NCI-H2196 (cell line): ENCODE data around the gene CEACAM19.
"Not testable (repeated sequence)": the region's sequence is repeated elsewhere in the genome, so short reads cannot be mapped to it uniquely, and the experiment has no call there.

Experiments
- DNase-seq: peaks from one replicate; lab custom pipeline; 2025; ENCODE audit not compliant: unreplicated experiment; lab: John Stamatoyannopoulos, UW

Gene CEACAM19

GRCh38 chr19:44645407-44646048, 25.8 kb upstream of the CEACAM19 start:
- DNase-seq: no peak

DNA sequence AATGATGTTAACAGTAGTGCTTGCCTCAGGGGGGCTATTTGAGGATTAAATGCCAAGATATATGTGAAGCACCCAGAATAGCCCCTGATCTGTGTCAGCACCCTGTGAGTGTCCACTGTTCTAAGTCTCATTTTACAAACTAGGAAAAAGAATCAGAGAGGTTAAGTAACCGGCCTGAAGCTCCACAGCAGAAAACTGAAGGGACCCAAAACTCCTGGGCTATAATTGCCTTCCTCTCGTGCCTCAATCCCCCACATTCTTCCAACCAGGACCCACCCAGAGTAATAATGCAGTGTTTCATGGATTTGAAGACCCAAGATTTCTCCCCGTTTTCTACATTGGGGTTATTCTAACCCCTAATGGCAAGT, 25.2 kb upstream of the CEACAM19 start:
- no peak for DNase-seq

DNA sequence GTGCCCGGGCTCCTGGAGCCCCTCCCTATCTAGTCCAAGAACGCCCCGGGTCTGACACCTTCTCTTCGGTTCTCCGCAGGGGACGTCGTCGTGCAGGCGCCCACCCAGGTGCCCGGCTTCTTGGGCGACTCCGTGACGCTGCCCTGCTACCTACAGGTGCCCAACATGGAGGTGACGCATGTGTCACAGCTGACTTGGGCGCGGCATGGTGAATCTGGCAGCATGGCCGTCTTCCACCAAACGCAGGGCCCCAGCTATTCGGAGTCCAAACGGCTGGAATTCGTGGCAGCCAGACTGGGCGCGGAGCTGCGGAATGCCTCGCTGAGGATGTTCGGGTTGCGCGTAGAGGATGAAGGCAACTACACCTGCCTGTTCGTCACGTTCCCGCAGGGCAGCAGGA, 24.1 kb upstream of the CEACAM19 start:
- no peak for DNase-seq

GRCh38 chr19:44648631-44649251, 22.5 kb upstream of the CEACAM19 start:
- peak; percentile 53 for DNase-seq

- peak; percentile 79 for DNase-seq
Observed at GRCh38 chr19:44649578-44650145, 21.6 kb upstream of the CEACAM19 start.

- no peak for DNase-seq
Observed at GRCh38 chr19:44653343-44653742, 17.9 kb upstream of the CEACAM19 start.

DNA sequence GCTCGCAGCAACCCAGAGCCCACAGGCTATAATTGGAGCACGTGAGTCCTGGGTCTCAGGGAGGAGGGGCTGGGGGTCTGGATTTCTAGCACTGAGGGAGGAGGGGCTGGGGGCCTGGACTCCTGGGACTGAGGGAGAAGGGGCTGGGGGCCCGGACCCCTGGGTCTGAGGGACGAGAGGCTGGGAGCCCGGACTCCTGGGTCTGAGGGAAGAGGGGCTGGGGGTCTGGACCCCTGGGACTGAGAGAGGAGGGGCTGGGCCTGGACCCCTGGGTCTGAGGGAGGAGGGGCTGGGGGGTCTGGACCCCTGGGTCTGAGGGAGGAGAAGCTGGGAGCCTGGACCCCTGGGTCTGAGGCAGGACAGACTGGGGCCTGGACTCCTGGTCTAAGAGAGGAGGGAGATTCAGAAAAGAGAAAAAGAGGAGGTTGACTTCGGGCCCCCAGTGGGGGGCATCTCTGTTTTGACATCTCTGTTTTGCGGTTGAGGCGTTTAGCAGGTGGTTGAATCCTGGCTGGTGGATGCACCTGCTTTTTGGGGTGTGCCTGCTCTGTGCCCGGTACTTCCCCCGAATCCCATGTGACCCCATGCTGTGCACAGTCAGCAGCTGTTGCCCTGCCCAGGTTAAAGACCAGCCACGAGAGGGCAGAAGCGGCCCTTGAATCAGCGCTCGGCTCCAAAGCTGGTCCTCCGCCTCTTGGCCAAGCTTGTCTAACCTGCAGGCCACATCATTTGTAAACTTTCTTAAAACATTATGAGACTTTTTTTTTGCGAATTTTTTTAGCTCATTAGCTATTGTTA, 17.1 kb upstream of the CEACAM19 start:
- peak; percentile 26 for DNase-seq

DNA sequence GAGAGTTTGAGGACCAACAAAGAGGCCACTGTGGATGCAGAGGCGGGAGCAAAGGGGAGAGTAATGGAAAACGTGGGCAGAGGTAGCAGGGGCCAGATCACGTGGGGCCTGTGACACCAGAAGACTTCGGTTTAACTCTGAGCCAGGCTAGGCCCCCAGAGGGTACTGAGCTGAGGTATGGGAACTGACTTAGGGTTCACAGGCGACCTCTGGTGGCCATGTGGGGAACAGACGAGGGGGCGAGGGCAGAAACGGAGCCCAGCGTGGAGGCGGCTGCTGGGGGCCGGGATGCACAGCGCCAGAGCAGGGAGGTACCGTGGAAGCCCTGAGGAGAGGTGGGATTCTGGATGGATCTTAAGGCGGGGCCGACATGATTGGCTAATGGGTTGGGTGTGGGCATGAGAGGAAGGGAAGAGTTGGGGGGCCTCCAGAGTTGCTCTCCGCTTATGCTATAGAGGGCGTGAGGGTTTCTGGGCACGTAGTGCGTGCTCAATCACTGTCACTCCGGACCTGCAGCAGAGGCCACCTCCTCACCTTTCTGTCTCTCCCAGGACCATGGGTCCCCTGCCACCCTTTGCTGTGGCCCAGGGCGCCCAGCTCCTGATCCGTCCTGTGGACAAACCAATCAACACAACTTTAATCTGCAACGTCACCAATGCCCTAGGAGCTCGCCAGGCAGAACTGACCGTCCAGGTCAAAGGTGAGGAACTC, 13.9 kb upstream of the CEACAM19 start:
- DNase-seq: peak; percentile 61

DNA sequence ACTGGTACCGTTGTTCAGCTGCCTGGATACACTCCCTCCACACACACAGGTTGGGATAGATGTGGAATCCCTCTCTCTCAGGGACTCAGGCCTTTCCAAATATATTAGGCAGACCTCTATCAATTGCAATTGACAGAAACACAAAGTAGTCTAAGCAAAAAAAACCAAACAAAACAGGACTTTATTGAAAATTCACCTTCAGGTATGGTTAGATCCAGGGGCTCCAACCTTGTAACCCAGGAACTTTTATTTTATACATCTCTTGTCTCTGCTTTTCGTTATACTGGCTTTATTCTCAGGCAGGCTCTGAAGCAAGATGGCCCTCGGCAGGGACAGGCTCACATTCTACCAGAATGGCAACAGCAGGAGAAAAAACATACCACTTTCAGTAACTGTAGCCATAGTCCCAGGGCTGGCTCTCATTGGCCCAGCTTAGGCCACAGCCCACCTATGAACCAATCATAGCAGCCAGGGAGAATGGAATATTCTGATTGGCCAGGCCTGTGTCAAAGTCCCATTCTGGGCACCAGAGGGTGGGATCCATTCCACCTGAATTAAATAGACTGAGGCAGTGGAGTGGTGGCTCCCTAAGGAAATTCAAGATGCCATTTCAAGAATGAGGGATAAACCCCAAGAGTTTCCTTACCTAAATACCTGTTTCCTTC, 13.1 kb upstream of the CEACAM19 start:
- no peak for DNase-seq

DNA sequence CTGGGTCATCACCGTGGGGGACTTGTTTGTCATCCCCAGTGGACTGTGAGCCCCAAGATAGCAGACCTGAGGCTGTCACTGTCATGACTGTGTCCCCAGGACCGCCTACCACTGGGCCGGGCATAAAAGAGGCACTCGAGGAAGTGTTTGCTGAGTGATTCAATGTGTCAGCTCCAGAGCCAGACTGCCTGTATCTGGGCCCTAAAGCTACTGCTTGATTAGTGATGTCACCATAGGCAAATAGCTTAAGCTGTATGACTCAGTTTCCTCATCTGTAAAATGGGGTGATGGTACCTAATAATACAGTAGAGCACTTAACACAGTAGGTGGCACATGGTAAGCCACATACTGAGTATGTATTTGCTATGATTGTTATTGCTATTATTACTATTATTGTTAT, 11.2 kb upstream of the CEACAM19 start:
- DNase-seq: no peak

- DNase-seq: no peak
Observed at GRCh38 chr19:44661205-44661604, 10.1 kb upstream of the CEACAM19 start.

DNA sequence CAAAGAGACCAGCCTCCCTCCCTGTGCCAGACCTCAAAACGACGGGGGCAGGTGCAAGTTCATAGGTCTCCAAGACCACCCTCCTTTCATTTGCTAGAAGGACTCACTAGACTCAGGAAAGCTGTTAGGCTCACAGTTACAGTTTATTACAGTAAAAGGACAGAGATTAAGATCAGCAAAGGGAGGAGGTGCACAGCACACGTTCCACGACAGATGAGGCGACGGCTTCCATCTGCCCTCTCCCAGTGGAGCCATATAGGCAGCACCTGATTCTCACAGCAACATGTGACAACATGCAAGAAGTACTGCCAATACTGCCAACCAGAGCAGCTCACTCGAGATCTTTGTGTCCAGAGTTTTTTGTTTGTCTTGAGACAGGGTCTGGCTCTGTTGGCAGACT, 9.4 kb upstream of the CEACAM19 start:
- DNase-seq: no peak

DNA sequence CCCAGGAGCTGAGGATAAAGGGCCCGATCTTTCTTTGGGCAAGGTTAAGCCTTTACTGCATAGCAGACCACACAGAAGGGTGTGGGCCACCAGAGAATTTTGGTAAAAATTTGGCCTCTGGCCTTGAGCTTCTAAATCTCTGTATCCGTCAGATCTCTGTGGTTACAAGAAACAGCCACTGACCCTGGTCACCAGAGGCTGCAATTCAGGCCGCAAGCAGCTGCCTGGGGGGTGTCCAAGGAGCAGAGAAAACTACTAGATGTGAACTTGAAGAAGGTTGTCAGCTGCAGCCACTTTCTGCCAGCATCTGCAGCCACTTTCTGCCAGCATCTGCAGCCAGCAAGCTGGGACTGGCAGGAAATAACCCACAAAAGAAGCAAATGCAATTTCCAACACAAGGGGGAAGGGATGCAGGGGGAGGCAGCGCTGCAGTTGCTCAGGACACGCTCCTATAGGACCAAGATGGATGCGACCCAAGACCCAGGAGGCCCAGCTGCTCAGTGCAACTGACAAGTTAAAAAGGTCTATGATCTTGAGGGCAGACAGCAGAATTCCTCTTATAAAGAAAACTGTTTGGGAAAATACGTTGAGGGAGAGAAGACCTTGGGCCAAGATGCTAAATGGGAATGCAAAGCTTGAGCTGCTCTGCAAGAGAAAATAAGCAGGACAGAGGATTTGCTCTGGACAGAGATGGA, 8.4 kb upstream of the CEACAM19 start:
- DNase-seq: no peak

- no peak for DNase-seq
Observed at GRCh38 chr19:44663996-44664395, 7.3 kb upstream of the CEACAM19 start.

DNA sequence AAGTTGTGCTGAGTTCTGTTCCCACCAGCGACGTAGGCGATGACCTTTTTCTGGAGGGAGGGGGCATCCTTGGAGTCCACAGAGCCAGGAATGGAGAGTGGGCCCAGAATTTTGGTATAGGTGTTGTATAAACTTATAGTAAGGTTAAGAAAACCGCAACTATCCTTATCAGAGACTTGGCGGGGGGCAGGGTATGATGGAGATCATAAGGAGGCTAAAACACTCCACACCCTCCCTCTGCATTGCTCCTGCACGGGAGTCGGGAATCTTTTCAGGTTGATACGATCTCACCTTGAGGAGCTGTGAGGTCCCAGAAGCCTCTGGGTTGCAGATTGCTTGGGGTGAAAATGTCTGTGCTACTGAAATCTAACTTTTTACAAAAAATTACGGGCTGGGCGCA, 6.3 kb upstream of the CEACAM19 start:
- no peak for DNase-seq

GRCh38 chr19:44666852-44667556, 4.3 kb upstream of the CEACAM19 start:
- peak; percentile 24 for DNase-seq

DNA sequence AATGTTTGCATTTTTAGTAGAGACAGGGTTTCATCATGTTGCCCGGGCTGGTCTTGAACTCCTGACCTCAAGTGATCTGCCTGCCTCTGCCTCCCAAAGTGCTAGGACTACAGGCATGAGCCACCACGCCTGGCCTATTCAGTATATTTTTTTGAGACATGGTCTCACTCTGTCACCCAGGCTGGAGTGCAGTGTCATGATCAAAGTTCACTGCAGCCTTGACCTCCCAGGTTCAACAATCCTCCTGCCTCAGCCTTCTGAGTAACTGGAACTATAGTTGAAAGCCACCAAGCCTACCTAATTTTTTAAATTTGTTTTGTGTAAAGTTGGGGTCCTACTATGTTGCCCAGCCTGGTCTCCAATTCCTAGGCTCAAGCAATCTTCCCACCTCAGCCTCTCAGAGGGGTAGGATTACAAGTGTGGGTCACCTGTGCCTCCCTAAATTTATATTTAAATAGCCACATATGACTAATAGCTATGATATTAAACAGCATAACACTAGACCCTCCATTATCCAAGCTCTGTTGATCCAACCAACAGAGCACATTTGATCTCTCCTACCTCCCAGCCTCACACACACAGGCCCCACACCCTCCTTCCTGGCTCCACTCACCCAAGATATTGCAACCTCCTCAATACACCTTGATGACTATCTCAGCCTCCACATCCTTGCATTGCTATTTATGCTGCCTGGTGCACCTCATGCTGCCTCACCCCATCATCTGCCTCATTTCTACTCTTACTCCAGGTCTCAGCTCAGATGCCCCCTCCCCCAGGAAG, 2.1 kb upstream of the CEACAM19 start:
- DNase-seq: no peak

- not testable (repeated sequence) for DNase-seq
Observed at GRCh38 chr19:44670027-44670426, 1.3 kb upstream of the CEACAM19 start.

DNA sequence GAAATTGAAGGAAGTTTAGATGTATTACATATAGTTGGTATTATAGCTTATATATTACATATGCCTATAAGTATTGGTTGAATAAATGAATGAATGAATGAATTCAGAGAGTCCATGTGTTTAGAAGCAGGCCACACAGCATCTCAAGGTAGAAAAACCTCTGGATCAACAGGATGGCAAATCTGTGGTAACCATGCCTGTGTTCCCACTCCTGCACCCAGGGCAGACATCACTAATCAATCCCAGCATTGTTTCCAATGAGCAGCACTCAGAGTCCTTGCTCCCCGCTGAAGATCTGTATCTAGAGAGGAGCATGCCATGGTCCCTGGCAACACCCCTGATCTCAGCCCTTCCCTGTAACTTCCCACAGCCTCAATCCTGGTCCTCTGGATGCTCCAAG, 944 bp downstream of the CEACAM19 start:
- no peak for DNase-seq
